GM18868 (cell line): Measurements from ENCODE around the gene RBMS1.
"Not testable (repeated sequence)": the region's sequence is repeated elsewhere in the genome, so short reads cannot be mapped to it uniquely, and the experiment has no call there.

Experiments used
- ATAC-seq: cut with Tn5 transposase; IDR thresholded peaks from one replicate; pipeline ENCODE4 v1.9.1; 2021; ENCODE audit warnings: mild to moderate bottlenecking, moderate library complexity; ENCODE audit not compliant: unreplicated experiment

The RBMS1 gene

GRCh38 chr2:160387558-160388262, 105.9 kb downstream of the RBMS1 start:
- ATAC-seq = no peak

- ATAC-seq = no peak
Observed at GRCh38 chr2:160384791-160385190, 108.8 kb downstream of the RBMS1 start.

- ATAC-seq = no peak
Observed at GRCh38 chr2:160381425-160381951, 112.1 kb downstream of the RBMS1 start.

GRCh38 chr2:160380611-160381010, 113.0 kb downstream of the RBMS1 start:
- ATAC-seq = no peak

GRCh38 chr2:160380000-160380570, 113.5 kb downstream of the RBMS1 start:
- no peak for ATAC-seq

- no peak for ATAC-seq
Observed at GRCh38 chr2:160379399-160379798, 114.2 kb downstream of the RBMS1 start.

GRCh38 chr2:160377204-160377995, 116.2 kb downstream of the RBMS1 start:
- no peak for ATAC-seq

- no peak for ATAC-seq
Observed at GRCh38 chr2:160376576-160376975, 117.0 kb downstream of the RBMS1 start.

GRCh38 chr2:160375802-160376469, 117.7 kb downstream of the RBMS1 start:
- no peak for ATAC-seq

GRCh38 chr2:160375037-160375436, 118.6 kb downstream of the RBMS1 start:
- ATAC-seq = no peak

GRCh38 chr2:160373666-160374065, 119.9 kb downstream of the RBMS1 start:
- no peak for ATAC-seq

GRCh38 chr2:160373263-160373662, 120.3 kb downstream of the RBMS1 start:
- ATAC-seq = no peak

- no peak for ATAC-seq
Observed at GRCh38 chr2:160372585-160372984, 121.0 kb downstream of the RBMS1 start.

GRCh38 chr2:160372010-160372356, 121.6 kb downstream of the RBMS1 start:
- no peak for ATAC-seq

- no peak for ATAC-seq
Observed at GRCh38 chr2:160371251-160372009, 122.2 kb downstream of the RBMS1 start.

- no peak for ATAC-seq
Observed at GRCh38 chr2:160368988-160369930, 124.3 kb downstream of the RBMS1 start.

GRCh38 chr2:160367887-160368286, 125.7 kb downstream of the RBMS1 start:
- peak; percentile 51 for ATAC-seq

GRCh38 chr2:160367139-160367538, 126.5 kb downstream of the RBMS1 start:
- not testable (repeated sequence) for ATAC-seq

- ATAC-seq = no peak
Observed at GRCh38 chr2:160366474-160366873, 127.1 kb downstream of the RBMS1 start.
